PC-3 (cell line): ENCODE results near the gene CCDC197. TPM values are rescaled to one million over a fixed set of nuclear protein-coding genes. Genes with fewer than 3 reads are reported as not detected.

Experiments used
- ATAC-seq: fragments of 200-7000 bp; cut with Tn5 transposase; 2 replicates; pipeline ENCODE4 v1.9.1; 2020; ENCODE audit warnings: mild to moderate bottlenecking, moderate library complexity
- BruUV-seq: library from RNA; stranded (reverse); fragments of 400-500 nt; replicated peaks from 2 replicates; lab custom pipeline; 2021; lab: Mats Ljungman, UMichigan
- CTCF ChIA-PET: fragments of 300-600 bp; sonication (Branson Sonifier 250); formaldehyde crosslinking; loops from one replicate; lab custom pipeline; 2022; ENCODE audit warnings: antibody characterized with exemption; lab: Charles Lee
- POLR2A ChIA-PET: fragments of 300-600 bp; sonication (Branson Sonifier 250); formaldehyde crosslinking; loops from one replicate; lab custom pipeline; 2022; ENCODE audit warnings: antibody characterized with exemption; ENCODE audit not compliant: unreplicated experiment; lab: Charles Lee
- DNase-seq: peaks from one replicate; pipeline ENCODE4 v3.0.0-alpha.2; 2015
- H2AFZ ChIP-seq: fragments of 300-600 bp; sonication (generic); 2 replicates; pipeline ENCODE4 v1.6.0; 2016; ENCODE audit warnings: antibody characterized with exemption, low read length
- H3F3A ChIP-seq: fragments of 300-600 bp; sonication (generic); one replicate; pipeline ENCODE4 v1.6.0; 2017; ENCODE audit warnings: antibody characterized with exemption, low read length, control low read depth, mild to moderate bottlenecking; ENCODE audit not compliant: unreplicated experiment
- H3K27ac ChIP-seq: fragments of 300-600 bp; sonication (generic); 2 replicates; pipeline ENCODE4 v1.5.1; 2016; ENCODE audit warnings: mild to moderate bottlenecking, low read length
- H3K27me3 ChIP-seq: fragments of 300-600 bp; sonication (generic); 2 replicates; pipeline ENCODE4 v1.6.1; 2016; ENCODE audit warnings: low read length, mixed read lengths
- H3K36me3 ChIP-seq: fragments of 300-600 bp; sonication (generic); 2 replicates; pipeline ENCODE4 v1.6.1; 2016; ENCODE audit warnings: low read depth, mixed run types, low read length, mixed read lengths
- H3K4me1 ChIP-seq: fragments of 300-600 bp; sonication (generic); 2 replicates; pipeline ENCODE4 v1.5.1; 2016; ENCODE audit warnings: low read length; ENCODE audit not compliant: insufficient read depth
- H3K4me2 ChIP-seq: fragments of 300-600 bp; sonication (generic); 2 replicates; pipeline ENCODE4 v1.6.0; 2016; ENCODE audit warnings: low read length
- H3K4me3 ChIP-seq: fragments of 300-600 bp; sonication (generic); 2 replicates; pipeline ENCODE4 v1.5.1; 2016; ENCODE audit warnings: mild to moderate bottlenecking, low read length, mixed read lengths
- H3K79me2 ChIP-seq: fragments of 300-600 bp; sonication (generic); 2 replicates; pipeline ENCODE4 v1.6.1; 2017; ENCODE audit warnings: low read length, mixed read lengths
- H3K9ac ChIP-seq: fragments of 300-600 bp; sonication (generic); 2 replicates; pipeline ENCODE4 v1.6.0; 2016; ENCODE audit warnings: mild to moderate bottlenecking, low read length
- H3K9me2 ChIP-seq: fragments of 300-600 bp; sonication (generic); replicated peaks from 2 replicates; pipeline ENCODE4 v1.6.1; 2016; ENCODE audit warnings: mixed run types, low read length, mixed read lengths
- H3K9me3 ChIP-seq: fragments of 300-600 bp; sonication (generic); 2 replicates; pipeline ENCODE4 v1.6.1; 2016; ENCODE audit warnings: low read length, mixed read lengths
- H4K20me1 ChIP-seq: fragments of 300-600 bp; sonication (generic); 2 replicates; pipeline ENCODE4 v1.6.1; 2016; ENCODE audit warnings: low read length, mixed read lengths
- EZH2 ChIP-seq: fragments of 300-600 bp; sonication (generic); IDR thresholded peaks from one replicate; pipeline ENCODE4 v1.6.1; 2017; ENCODE audit warnings: antibody characterized with exemption, mild to moderate bottlenecking, low read length; ENCODE audit not compliant: unreplicated experiment
- EZH2phosphoT487 ChIP-seq: fragments of 300-600 bp; sonication (generic); IDR thresholded peaks from 2 replicates; pipeline ENCODE4 v1.6.1; 2018; ENCODE audit warnings: mild to moderate bottlenecking, antibody characterized with exemption, low read length, borderline replicate concordance
- intact Hi-C: fragments of 100-400 bp; cut with micrococcal nuclease; formaldehyde crosslinking; loops from 2 replicates; pipeline ENCODE4 v1.9.0; 2023
- total RNA-seq: library from RNA; depleted of rRNA; stranded (reverse); fragments of >200 nt; gene quantifications from 2 replicates; pipeline ENCODE4 v1.2.3, GENCODE V29; 2014
- TF ChIP-seq, protein P1 (sequence below): fragments of 300-600 bp; sonication (generic); conservative IDR thresholded peaks from 2 replicates; pipeline ENCODE4 v1.5.1; 2017; ENCODE audit warnings: antibody characterized with exemption, low read depth, mild to moderate bottlenecking, low read length

Gene CCDC197
- total RNA-seq, 1 experiment from 2014 or later, result not detected

- Histone ChIP-seq H2AFZ (no peak overlapping the region), H3K9me2 (no peaks in the 10 kb centered on the region), H3K9ac (no peak overlapping the region), H3K27me3 (no peaks in the 10 kb centered on the region), H3K4me1 (peaks cover 15% of the 10 kb centered on the region), H3K27ac (no peak overlapping the region), H3K79me2 (no peaks in the 10 kb centered on the region), H3F3A (no peaks in the 10 kb centered on the region), H3K4me3 (no peak overlapping the region), H3K4me2 (no peak overlapping the region), H4K20me1 (no peaks in the 10 kb centered on the region), H3K9me3 (no peaks in the 10 kb centered on the region), H3K36me3 (no peaks in the 10 kb centered on the region)
- intact Hi-C loops, result no loop called here
- ATAC-seq (no peak), DNase-seq (no peak)
- no TSS peak for BruUV-seq
- CTCF ChIA-PET, result no interaction called here
- no peak for TF ChIP-seq EZH2
- TF ChIP-seq, protein P1, sequence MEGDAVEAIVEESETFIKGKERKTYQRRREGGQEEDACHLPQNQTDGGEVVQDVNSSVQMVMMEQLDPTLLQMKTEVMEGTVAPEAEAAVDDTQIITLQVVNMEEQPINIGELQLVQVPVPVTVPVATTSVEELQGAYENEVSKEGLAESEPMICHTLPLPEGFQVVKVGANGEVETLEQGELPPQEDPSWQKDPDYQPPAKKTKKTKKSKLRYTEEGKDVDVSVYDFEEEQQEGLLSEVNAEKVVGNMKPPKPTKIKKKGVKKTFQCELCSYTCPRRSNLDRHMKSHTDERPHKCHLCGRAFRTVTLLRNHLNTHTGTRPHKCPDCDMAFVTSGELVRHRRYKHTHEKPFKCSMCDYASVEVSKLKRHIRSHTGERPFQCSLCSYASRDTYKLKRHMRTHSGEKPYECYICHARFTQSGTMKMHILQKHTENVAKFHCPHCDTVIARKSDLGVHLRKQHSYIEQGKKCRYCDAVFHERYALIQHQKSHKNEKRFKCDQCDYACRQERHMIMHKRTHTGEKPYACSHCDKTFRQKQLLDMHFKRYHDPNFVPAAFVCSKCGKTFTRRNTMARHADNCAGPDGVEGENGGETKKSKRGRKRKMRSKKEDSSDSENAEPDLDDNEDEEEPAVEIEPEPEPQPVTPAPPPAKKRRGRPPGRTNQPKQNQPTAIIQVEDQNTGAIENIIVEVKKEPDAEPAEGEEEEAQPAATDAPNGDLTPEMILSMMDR, result no peak
- no peak for TF ChIP-seq EZH2phosphoT487
- POLR2A ChIA-PET, result no interaction called here
Observed at GRCh38 chr14:93964281-93964680, 32.8 kb upstream of the CCDC197 start.

GRCh38 chr14:93964820-93965286 lies 32.2 kb upstream of the CCDC197 start:
- Histone ChIP-seq H3K4me2 (no peak overlapping the region), H3F3A (no peaks in the 10 kb centered on the region), H3K9me3 (no peaks in the 10 kb centered on the region), H3K27me3 (no peaks in the 10 kb centered on the region), H3K4me1 (peaks cover 12% of the 10 kb centered on the region), H3K4me3 (no peak overlapping the region), H3K79me2 (no peaks in the 10 kb centered on the region), H3K9me2 (no peaks in the 10 kb centered on the region), H2AFZ (no peak overlapping the region), H3K9ac (no peak overlapping the region), H3K27ac (no peak overlapping the region), H3K36me3 (no peaks in the 10 kb centered on the region), H4K20me1 (no peaks in the 10 kb centered on the region)
- intact Hi-C loops, result no loop called here
- DNase-seq, result no peak
- CTCF ChIA-PET, result no interaction called here
- TF ChIP-seq, protein P1, result no peak
- TF ChIP-seq EZH2phosphoT487 (no peak), EZH2 (no peak)
- BruUV-seq, result no TSS peak
- POLR2A ChIA-PET, result no interaction called here
- no peak for ATAC-seq

GRCh38 chr14:93965287-93965821 lies 31.7 kb upstream of the CCDC197 start:
- H3K27me3 ChIP-seq, result no peaks in the 10 kb centered on the region
- ATAC-seq (peak; percentile 31; the same call in 1 of the 2 replicates), DNase-seq (peak; percentile 40)
- H3K9ac ChIP-seq, result no peak overlapping the region
- H3K79me2 ChIP-seq, result no peaks in the 10 kb centered on the region
- H3K4me2 ChIP-seq, result no peak overlapping the region
- no TSS peak for BruUV-seq
- intact Hi-C loops, result no loop called here
- H3F3A ChIP-seq, result no peaks in the 10 kb centered on the region
- CTCF ChIA-PET, result no interaction called here
- TF ChIP-seq, protein P1, result no peak
- no peak for TF ChIP-seq EZH2
- TF ChIP-seq EZH2phosphoT487, result no peak
- no peak overlapping the region for H2AFZ ChIP-seq
- no peaks in the 10 kb centered on the region for H3K9me2 ChIP-seq
- H3K36me3 ChIP-seq, result no peaks in the 10 kb centered on the region
- H3K27ac ChIP-seq, result peak overlapping the region; percentile 27
- no peaks in the 10 kb centered on the region for H4K20me1 ChIP-seq
- no peaks in the 10 kb centered on the region for H3K9me3 ChIP-seq
- H3K4me1 ChIP-seq, result peaks cover 7% of the 10 kb centered on the region
- H3K4me3 ChIP-seq, result no peak overlapping the region
- POLR2A ChIA-PET, result no interaction called here
